Caco-2 (cell line): ENCODE measurements around the gene DHX38. TPM values are rescaled to one million over a fixed set of nuclear protein-coding genes. Genes with fewer than 3 reads are reported as not detected.

Experiments
- BruUV-seq: library from RNA; stranded (reverse); fragments of 400-500 nt; replicated peaks from 2 replicates; lab custom pipeline; 2021; lab: Mats Ljungman, UMichigan
- CTCF ChIA-PET: fragments of 300-600 bp; sonication (Branson Sonifier 250); formaldehyde crosslinking; loops from one replicate; lab custom pipeline; 2022; ENCODE audit warnings: antibody characterized with exemption; lab: Charles Lee
- POLR2A ChIA-PET: fragments of 300-600 bp; sonication (Branson Sonifier 250); formaldehyde crosslinking; loops from one replicate; lab custom pipeline; 2022; ENCODE audit warnings: antibody characterized with exemption; lab: Charles Lee
- DNase-seq, 2 experiments: peaks; one replicate each; pipeline versions ENCODE4 v3.0.0 to v3.0.0-alpha.2; 2020 to 2022
- H3K27me3 ChIP-seq: replicated peaks from 2 replicates; pipeline ENCODE4 v1.6.0; 2011; ENCODE audit warnings: low read length; ENCODE audit not compliant: control insufficient read depth, insufficient read depth
- H3K36me3 ChIP-seq: 2 replicates; pipeline ENCODE4 v1.5.1; 2011; ENCODE audit warnings: low read length; ENCODE audit not compliant: control insufficient read depth, insufficient read depth
- H3K4me1 ChIP-seq: fragments of 250-450 bp; sonication (Bioruptor Pico); 2 replicates; pipeline ENCODE4 v1.5.1; 2020; ENCODE audit warnings: mild to moderate bottlenecking
- H3K4me3 ChIP-seq: 2 replicates; pipeline ENCODE4 v1.5.1; 2011; ENCODE audit warnings: low read depth, mild to moderate bottlenecking, control low read depth, low read length
- H3K9me3 ChIP-seq: fragments of 250-450 bp; sonication (Bioruptor Pico); 2 replicates; pipeline ENCODE4 v1.5.1; 2020; ENCODE audit warnings: mild to moderate bottlenecking, moderate library complexity
- H3K27ac Mint-ChIP-seq: one replicate; pipeline ENCODE4 v1.8.0; 2022; ENCODE audit warnings: mixed read lengths; ENCODE audit not compliant: unreplicated experiment
- H3K27me3 Mint-ChIP-seq: one replicate; pipeline ENCODE4 v1.8.0; 2022; ENCODE audit warnings: mixed read lengths; ENCODE audit not compliant: insufficient read depth, unreplicated experiment
- H3K36me3 Mint-ChIP-seq: one replicate; pipeline ENCODE4 v1.8.0; 2022; ENCODE audit warnings: mild to moderate bottlenecking, mixed read lengths; ENCODE audit not compliant: insufficient read depth, unreplicated experiment
- H3K4me1 Mint-ChIP-seq: one replicate; pipeline ENCODE4 v1.8.0; 2022; ENCODE audit warnings: low read depth, mixed read lengths; ENCODE audit not compliant: unreplicated experiment
- H3K4me3 Mint-ChIP-seq: one replicate; pipeline ENCODE4 v1.8.0; 2022; ENCODE audit warnings: mild to moderate bottlenecking, moderate library complexity, mixed read lengths; ENCODE audit not compliant: unreplicated experiment
- H3K9me3 Mint-ChIP-seq: one replicate; pipeline ENCODE4 v1.8.0; 2022; ENCODE audit warnings: mixed read lengths; ENCODE audit not compliant: unreplicated experiment
- CTCF ChIP-seq, 2 experiments: fragments of 200-600 bp in 1 of 2; IDR thresholded peaks; 1 replicate in 1 of 2; 2 replicates in 1 of 2; pipeline versions ENCODE4 v1.5.1 to v1.8.0; 2011 to 2022; ENCODE audit warnings: antibody characterized with exemption in 1 of 2, control low read depth in 1 of 2, inconsistent platforms in 1 of 2, low read depth in 1 of 2, low read length in 1 of 2, mild to moderate bottlenecking in 1 of 2, moderate library complexity in 1 of 2; ENCODE audit not compliant: insufficient read depth in 1 of 2, severe bottlenecking in 1 of 2, unreplicated experiment in 1 of 2
- intact Hi-C: fragments of 100-400 bp; cut with micrococcal nuclease; formaldehyde crosslinking; loops from one replicate; pipeline ENCODE4 v1.10.0; 2022; ENCODE audit not compliant: unreplicated experiment
- total RNA-seq: library from RNA; stranded (reverse); gene quantifications from 2 replicates; pipeline ENCODE4 v1.2.3, GENCODE V29; 2022

Gene DHX38
- total RNA-seq, 1 experiment from 2014 or later = 89.1 TPM

- peaks cover 6% of the 10 kb centered on the region; the same call in 1 of the 2 replicates for H3K4me1 ChIP-seq
- no peaks in the 10 kb centered on the region for H3K36me3 Mint-ChIP-seq
- no TSS peak for BruUV-seq
- CTCF ChIA-PET = interaction anchor here (0.6 to 1.5 kb wide), 6 partner anchors 24 to 1746 kb away, joined by 3 to 18 read pairs (median 4); no protein-coding TSS in a partner anchor
- POLR2A ChIA-PET = no interaction called here
- peaks cover 3% of the 10 kb centered on the region for H3K4me1 Mint-ChIP-seq
- H3K27ac Mint-ChIP-seq = no peak overlapping the region
- peaks cover 4% of the 10 kb centered on the region for H3K27me3 Mint-ChIP-seq
- H3K4me3 Mint-ChIP-seq = no peak overlapping the region
- intact Hi-C loops = loop anchor here (1.0 to 2.0 kb wide), 6 partner anchors 24 to 341 kb away; no protein-coding TSS in a partner anchor
- TF ChIP-seq CTCF (IDR thresholded peaks at IDR 0.05; ENCODE audit: insufficient read depth in 1 of 2, low read depth in 1 of 2, low read length in 1 of 2, severe bottlenecking in 1 of 2, unreplicated experiment in 1 of 2) = no peak
- no peak for DNase-seq
- no peak overlapping the region for H3K4me3 ChIP-seq
- H3K9me3 ChIP-seq = no peaks in the 10 kb centered on the region
- no peaks in the 10 kb centered on the region for H3K27me3 ChIP-seq
- H3K9me3 Mint-ChIP-seq = no peaks in the 10 kb centered on the region
- no peaks in the 10 kb centered on the region for H3K36me3 ChIP-seq
Measured at GRCh38 chr16:72125635-72126428, 32.2 kb downstream of the DHX38 start.

GRCh38 chr16:72126429-72126765 lies 32.8 kb downstream of the DHX38 start:
- Mint-ChIP-seq H3K9me3 (no peaks in the 10 kb centered on the region), H3K4me1 (peaks cover 7% of the 10 kb centered on the region), H3K27ac (no peak overlapping the region), H3K27me3 (peaks cover 4% of the 10 kb centered on the region), H3K4me3 (no peak overlapping the region), H3K36me3 (no peaks in the 10 kb centered on the region)
- Histone ChIP-seq H3K9me3 (no peaks in the 10 kb centered on the region), H3K36me3 (no peaks in the 10 kb centered on the region), H3K4me3 (no peak overlapping the region), H3K4me1 (peaks cover 6% of the 10 kb centered on the region; the same call in 1 of the 2 replicates), H3K27me3 (no peaks in the 10 kb centered on the region)
- no peak for DNase-seq
- ChIA-PET CTCF (interaction anchor here (0.6 kb wide), 1 partner anchor 1745 kb away, joined by 3 read pairs; no protein-coding TSS in a partner anchor), POLR2A (no interaction called here)
- no TSS peak for BruUV-seq
- intact Hi-C loops = no loop called here
- no peak for TF ChIP-seq CTCF (IDR thresholded peaks at IDR 0.05; ENCODE audit: insufficient read depth in 1 of 2, low read depth in 1 of 2, low read length in 1 of 2, severe bottlenecking in 1 of 2, unreplicated experiment in 1 of 2)

- no peak for TF ChIP-seq CTCF (IDR thresholded peaks at IDR 0.05; ENCODE audit: insufficient read depth in 1 of 2, low read depth in 1 of 2, low read length in 1 of 2, severe bottlenecking in 1 of 2, unreplicated experiment in 1 of 2)
- no peaks in the 10 kb centered on the region for H3K9me3 Mint-ChIP-seq
- no peak overlapping the region for H3K4me3 Mint-ChIP-seq
- no peak overlapping the region for H3K27ac Mint-ChIP-seq
- BruUV-seq = no TSS peak
- intact Hi-C loops = no loop called here
- H3K9me3 ChIP-seq = no peaks in the 10 kb centered on the region
- H3K27me3 ChIP-seq = no peaks in the 10 kb centered on the region
- no peaks in the 10 kb centered on the region for H3K36me3 Mint-ChIP-seq
- ChIA-PET CTCF (no interaction called here), POLR2A (no interaction called here)
- H3K36me3 ChIP-seq = no peaks in the 10 kb centered on the region
- no peak for DNase-seq
- peaks cover 4% of the 10 kb centered on the region for H3K27me3 Mint-ChIP-seq
- H3K4me1 ChIP-seq = peaks cover 6% of the 10 kb centered on the region; the same call in 1 of the 2 replicates
- H3K4me1 Mint-ChIP-seq = peaks cover 7% of the 10 kb centered on the region
- no peak overlapping the region for H3K4me3 ChIP-seq
Measured at GRCh38 chr16:72128701-72129100, 35.1 kb downstream of the DHX38 start.
